Peyer's patch (tissue), 4 donors: ENCODE data around the gene ZRSR2. TPM values are rescaled to one million over a fixed set of nuclear protein-coding genes. Genes with fewer than 3 reads are reported as not detected.
A peak's percentile ranks its signal among the peaks of the same experiment; 100 is the strongest.
"Not testable (repeated sequence)": the region's sequence is repeated elsewhere in the genome, so short reads cannot be mapped to it uniquely, and the experiment has no call there.

Experiments used
- DNase-seq, 3 donors: peaks; one replicate each; pipeline ENCODE4 v3.0.0-alpha.2; 2017 to 2019
- H3K27ac ChIP-seq, 4 donors: fragments of 200-600 bp; sonication (generic); one replicate each; pipeline ENCODE4 v1.5.1; 2016 to 2019
- H3K27me3 ChIP-seq, 2 donors: fragments of 200-600 bp; sonication (generic); one replicate each; pipeline ENCODE4 v1.5.1; 2019
- H3K36me3 ChIP-seq, 3 donors: fragments of 200-600 bp; sonication (generic); one replicate each; pipeline ENCODE4 v1.5.1; 2016 to 2019
- H3K4me1 ChIP-seq, 4 donors: fragments of 200-600 bp; sonication (generic); one replicate each; pipeline ENCODE4 v1.5.1; 2016 to 2019
- H3K4me3 ChIP-seq, 4 donors: fragments of 200-600 bp; sonication (generic); 1 replicate in 3 of 4; 2 replicates in 1 of 4; pipeline ENCODE4 v1.5.1; 2016 to 2019; ENCODE audit warnings: mild to moderate bottlenecking in 1 of 4
- H3K9me3 ChIP-seq, 4 donors: fragments of 200-600 bp; sonication (generic); one replicate each; pipeline ENCODE4 v1.5.1; 2016 to 2019; ENCODE audit warnings: mild to moderate bottlenecking in 1 of 4
- CTCF ChIP-seq, 6 experiments: fragments of 450-650 bp in 4 of 6; fragments of 200-600 bp in 2 of 6; sonication (generic) in 1 of 6; IDR thresholded peaks; one replicate each; pipeline ENCODE4 v1.5.1; 2017 to 2019; ENCODE audit warnings: antibody characterized with exemption in 6 of 6, mild to moderate bottlenecking in 3 of 6, moderate library complexity in 1 of 6
- POLR2A ChIP-seq, 2 donors: fragments of 450-650 bp; IDR thresholded peaks; one replicate each; pipeline ENCODE4 v1.5.1; 2017; ENCODE audit warnings: antibody characterized with exemption in 2 of 2, mild to moderate bottlenecking in 2 of 2, moderate library complexity in 2 of 2
- total RNA-seq, 4 donors: library from RNA; depleted of rRNA; stranded (reverse); fragments of >200 nt; gene quantifications; one replicate each; pipeline ENCODE4 v1.1.0, GENCODE V29; 2016

ZRSR2 gene
- 10 to 100 TPM in 1 of 4 donors, 1 to 10 TPM in 3; 3.2 to 16.5 (median 5.8) TPM for total RNA-seq

DNA sequence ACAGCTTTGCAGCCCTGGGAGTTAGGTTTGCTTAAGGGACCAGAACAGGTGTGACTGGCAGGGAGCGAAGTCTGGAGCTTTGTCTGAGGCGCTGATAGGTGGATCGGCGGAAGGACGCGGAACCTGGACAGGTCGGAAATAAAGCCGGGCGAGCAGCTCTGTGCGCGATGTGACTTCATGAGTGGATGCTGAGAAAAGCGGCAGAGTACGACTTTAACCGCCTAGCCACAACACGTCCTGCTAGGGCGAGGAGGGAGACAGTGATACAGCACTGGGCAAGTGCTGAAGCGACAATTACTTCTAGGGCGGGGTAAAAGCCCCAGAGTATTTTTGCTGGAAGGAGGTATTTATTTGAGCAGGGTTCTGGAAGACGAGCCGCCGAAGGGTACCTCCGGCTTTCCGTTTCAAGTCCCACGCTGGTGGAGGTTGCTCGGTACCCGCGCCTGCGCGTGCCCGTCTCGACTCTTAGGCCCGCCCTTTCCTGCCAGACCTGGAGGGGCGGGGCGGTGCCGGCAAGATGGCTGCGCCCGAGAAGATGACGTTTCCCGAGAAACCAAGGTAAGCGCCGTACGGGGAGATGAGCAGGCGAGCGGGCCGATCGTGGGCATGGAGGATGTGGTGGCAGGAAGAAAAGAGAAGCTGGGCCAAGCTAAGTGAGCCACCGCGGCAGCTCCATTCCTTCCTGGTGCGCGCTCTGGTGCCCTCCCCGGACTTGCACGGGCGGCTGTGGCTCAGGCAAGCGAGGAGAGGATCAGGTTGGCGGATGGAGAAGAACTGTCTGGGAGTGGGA, at the start of gene ZRSR2:
Gene ZRSR2, plus strand, starts transcription at position 506 of the 790 bp plus-strand sequence. Its CDS starts 12 bp downstream, at position 518.
- Histone ChIP-seq H3K4me3 (peak within 1 kb of the TSS; percentile 62 to 96 (median 72)), H3K27me3 (no peaks in the 10 kb centered on the region), H3K4me1 (peaks cover 0 to 4% (median 0%) of the 10 kb centered on the region in 4 donors), H3K36me3 (no peaks in the 10 kb centered on the region), H3K9me3 (no peaks in the 10 kb centered on the region), H3K27ac (peak within 1 kb of the TSS; percentile 87 to 98 (median 90))
- peak; percentile 81 to 97 (median 93) for DNase-seq
- TF ChIP-seq CTCF (IDR thresholded peaks at IDR 0.05) (peak in 1 of 6 experiments; percentile 2), POLR2A (IDR thresholded peaks at IDR 0.05) (peak in 1 of 2 donors; percentile 59)

GRCh38 chrX:15744181-15744867, 46.0 kb upstream of the ZRSR2 start:
- Histone ChIP-seq H3K9me3 (no peaks in the 10 kb centered on the region), H3K27me3 (no peaks in the 10 kb centered on the region), H3K4me1 (no peaks in the 10 kb centered on the region), H3K27ac (no peak overlapping the region), H3K4me3 (no peak overlapping the region), H3K36me3 (no peaks in the 10 kb centered on the region)
- DNase-seq = no peak
- no peak for TF ChIP-seq POLR2A (IDR thresholded peaks at IDR 0.05)
- no peak for TF ChIP-seq CTCF (IDR thresholded peaks at IDR 0.05)

DNA sequence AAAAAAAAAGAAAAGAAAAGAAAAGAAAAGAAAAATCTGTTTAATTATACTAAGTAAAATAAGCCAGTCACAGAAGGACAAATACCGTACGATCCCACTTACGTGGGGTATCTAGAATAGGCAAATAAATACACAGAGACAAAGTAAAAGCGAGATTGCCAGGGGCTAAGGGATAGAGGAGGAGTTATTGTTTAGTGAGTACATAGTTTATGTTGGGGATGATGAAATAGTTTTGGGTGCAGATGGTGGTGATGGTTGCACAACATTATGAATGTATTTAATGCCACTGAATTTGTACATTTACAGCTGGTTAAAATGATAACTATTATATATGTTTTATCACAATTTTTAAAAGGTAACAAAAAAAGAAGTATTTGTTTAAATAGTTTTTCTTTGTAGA, 45.1 kb upstream of the ZRSR2 start:
- H3K36me3 ChIP-seq = no peaks in the 10 kb centered on the region
- no peaks in the 10 kb centered on the region for H3K27me3 ChIP-seq
- no peak overlapping the region for H3K4me3 ChIP-seq
- no peak for DNase-seq
- TF ChIP-seq POLR2A (IDR thresholded peaks at IDR 0.05) = no peak
- TF ChIP-seq CTCF (IDR thresholded peaks at IDR 0.05) = no peak
- no peak overlapping the region for H3K27ac ChIP-seq
- H3K4me1 ChIP-seq = no peaks in the 10 kb centered on the region
- no peaks in the 10 kb centered on the region for H3K9me3 ChIP-seq

- H3K4me1 ChIP-seq, DNase-seq, H3K27me3 ChIP-seq, H3K9me3 ChIP-seq, H3K4me3 ChIP-seq, H3K27ac ChIP-seq, H3K36me3 ChIP-seq: not testable (repeated sequence)
These were observed 43.6 kb upstream of the ZRSR2 start for GRCh38 chrX:15746651-15747050.

DNA sequence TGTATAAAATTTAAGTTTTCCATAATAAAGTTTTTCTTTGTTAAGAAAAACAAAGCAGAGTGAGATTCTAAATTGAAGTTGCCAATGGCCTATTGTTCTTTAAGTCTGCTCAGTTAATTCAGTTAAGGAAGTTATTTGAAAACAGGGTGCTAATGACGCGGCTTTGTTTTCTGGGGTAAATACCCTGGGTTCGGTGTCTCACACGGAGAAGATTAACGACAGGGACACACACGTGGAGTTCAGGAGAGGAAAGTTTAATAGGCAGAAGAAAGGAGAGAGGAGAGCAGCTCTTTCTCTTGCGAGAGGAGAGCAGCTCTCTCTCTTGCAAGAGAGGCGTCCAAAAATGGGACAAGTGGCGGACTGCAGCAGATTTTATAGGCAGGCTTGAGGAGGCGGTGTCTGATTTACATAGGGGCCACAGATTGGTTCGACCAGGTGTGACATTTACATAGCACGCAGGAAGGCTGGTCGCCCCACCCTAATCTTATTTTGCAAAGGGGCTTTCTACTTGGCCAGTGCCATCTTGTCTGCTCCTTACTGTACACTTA, 42.6 kb upstream of the ZRSR2 start:
- Histone ChIP-seq H3K9me3 (no peaks in the 10 kb centered on the region), H3K27me3 (no peaks in the 10 kb centered on the region), H3K4me3 (no peak overlapping the region), H3K4me1 (no peaks in the 10 kb centered on the region), H3K36me3 (no peaks in the 10 kb centered on the region), H3K27ac (no peak overlapping the region)
- DNase-seq = no peak
- TF ChIP-seq CTCF (IDR thresholded peaks at IDR 0.05) (no peak), POLR2A (IDR thresholded peaks at IDR 0.05) (no peak)

- Histone ChIP-seq H3K4me3 (no peak overlapping the region), H3K27me3 (no peaks in the 10 kb centered on the region), H3K9me3 (no peaks in the 10 kb centered on the region), H3K36me3 (no peaks in the 10 kb centered on the region), H3K4me1 (no peaks in the 10 kb centered on the region), H3K27ac (peak overlapping the region in 1 of 4 donors; percentile 70)
- TF ChIP-seq CTCF (IDR thresholded peaks at IDR 0.05) (no peak), POLR2A (IDR thresholded peaks at IDR 0.05) (no peak)
- DNase-seq = no peak
These were observed 41.4 kb upstream of the ZRSR2 start for GRCh38 chrX:15748841-15749240.
